GM21360 (cell line): Measurements from ENCODE around the gene RNASE7.

Experiments
- ATAC-seq: cut with Tn5 transposase; IDR thresholded peaks from one replicate; pipeline ENCODE4 v1.9.1; 2021; ENCODE audit warnings: mild to moderate bottlenecking, moderate library complexity; ENCODE audit not compliant: unreplicated experiment

The RNASE7 gene

DNA sequence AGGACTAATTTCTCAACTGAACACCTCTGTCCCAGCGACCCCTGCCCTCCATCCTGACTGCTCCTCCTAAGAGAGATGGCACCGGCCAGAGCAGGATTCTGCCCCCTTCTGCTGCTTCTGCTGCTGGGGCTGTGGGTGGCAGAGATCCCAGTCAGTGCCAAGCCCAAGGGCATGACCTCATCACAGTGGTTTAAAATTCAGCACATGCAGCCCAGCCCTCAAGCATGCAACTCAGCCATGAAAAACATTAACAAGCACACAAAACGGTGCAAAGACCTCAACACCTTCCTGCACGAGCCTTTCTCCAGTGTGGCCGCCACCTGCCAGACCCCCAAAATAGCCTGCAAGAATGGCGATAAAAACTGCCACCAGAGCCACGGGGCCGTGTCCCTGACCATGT, 756 bp downstream of the RNASE7 start:
- no peak for ATAC-seq

DNA sequence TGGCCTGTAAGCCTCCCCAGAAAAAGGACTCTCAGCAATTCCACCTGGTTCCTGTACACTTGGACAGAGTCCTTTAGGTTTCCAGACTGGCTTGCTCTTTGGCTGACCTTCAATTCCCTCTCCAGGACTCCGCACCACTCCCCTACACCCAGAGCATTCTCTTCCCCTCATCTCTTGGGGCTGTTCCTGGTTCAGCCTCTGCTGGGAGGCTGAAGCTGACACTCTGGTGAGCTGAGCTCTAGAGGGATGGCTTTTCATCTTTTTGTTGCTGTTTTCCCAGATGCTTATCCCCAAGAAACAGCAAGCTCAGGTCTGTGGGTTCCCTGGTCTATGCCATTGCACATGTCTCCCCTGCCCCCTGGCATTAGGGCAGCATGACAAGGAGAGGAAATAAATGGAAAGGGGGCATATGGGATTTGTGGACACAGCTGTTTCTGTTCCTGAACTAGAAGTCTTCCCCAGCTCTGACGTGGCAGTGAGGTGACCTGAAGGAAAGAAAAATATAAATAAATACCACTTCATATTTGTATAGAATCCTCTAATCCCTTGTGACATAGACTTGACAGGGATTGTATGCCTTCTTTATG, 1.3 kb downstream of the RNASE7 start:
- ATAC-seq: no peak

DNA sequence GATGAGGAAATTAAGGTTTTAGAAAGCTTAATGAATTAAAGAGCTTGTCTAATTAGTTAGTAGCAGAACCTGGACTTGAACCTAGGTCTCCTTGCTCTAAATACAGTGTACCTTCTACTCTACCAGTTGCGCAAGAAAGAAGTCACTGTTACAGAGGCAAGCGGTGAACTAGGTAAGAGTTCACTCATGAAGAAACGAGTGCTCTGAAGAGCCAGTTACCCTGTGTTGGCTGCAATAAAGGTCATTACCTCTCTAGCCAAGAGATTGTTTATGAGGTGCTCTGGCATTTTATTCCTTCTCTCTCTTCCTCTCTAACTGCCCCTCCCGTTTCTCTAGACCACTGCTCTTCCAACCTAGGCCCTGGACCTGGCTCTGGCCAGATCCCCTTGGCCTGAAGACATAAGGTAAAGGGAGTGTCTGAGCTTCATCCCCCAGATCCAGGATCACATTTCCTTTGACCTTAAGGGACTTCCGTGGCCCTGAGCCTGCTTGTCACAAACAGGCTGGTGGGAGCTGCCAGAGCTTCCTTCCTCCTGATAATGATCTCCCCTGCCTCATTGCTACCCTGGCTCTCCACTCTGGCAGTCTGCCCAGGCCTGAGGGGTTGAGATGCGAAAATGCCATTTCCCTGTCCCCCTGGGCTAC, 1.9 kb downstream of the RNASE7 start:
- no peak for ATAC-seq

DNA sequence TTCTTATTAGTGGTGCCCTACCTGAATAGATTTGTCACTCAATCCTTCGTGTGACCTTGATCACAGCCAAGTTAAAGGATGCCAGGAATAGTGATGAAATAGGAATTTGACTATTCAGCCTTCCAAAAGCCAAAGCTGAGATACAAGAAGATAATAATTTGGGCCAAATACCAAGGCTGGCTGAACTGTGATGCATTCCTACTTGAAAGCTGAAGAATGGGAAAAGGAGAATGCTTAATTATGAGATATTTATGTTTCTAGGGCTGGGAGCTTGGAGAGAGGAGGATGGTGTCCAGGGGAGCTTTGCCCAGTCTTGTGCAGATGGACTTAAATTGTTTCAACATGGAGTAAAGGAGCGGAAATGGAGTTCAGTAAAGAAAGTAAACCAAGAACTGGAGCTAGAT, 5.2 kb downstream of the RNASE7 start:
- ATAC-seq: no peak

DNA sequence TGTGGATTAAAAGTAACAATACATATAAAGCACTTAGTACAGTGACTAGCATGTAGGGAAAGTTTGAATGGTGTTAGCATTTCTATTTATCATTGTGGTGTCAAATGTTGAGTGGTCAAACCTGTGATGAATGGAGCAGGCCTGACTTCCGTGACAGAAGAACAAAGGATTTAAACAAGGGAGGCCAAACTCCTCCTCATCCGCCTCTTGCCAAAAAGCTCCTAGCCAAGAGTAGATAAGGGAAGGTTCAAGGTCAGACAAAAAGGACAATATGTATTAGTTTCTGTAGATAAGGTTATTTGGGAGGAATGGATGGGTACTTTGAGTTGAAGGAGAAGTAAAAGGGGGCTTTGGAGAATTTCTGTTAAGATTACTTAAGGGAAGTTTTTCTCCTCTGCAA, 6.5 kb downstream of the RNASE7 start:
- ATAC-seq: no peak

DNA sequence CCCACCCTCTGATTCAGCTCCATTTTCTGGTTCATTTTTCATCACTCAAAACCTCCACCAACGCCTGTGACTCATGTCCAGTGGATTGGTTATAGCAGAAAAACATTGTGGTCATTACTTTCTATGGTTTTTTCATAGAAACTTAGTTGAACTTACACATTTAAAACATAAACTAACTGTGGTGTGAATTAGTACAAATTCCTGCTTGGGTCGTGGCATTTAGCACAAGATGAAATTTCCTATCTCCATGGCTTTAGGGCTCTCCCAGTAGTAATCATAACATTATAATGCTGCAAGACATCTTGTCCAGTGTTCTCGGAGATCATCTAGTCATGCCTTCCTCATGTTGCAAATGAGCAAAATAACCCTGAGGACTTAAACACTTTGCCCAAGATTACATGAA, 7.1 kb downstream of the RNASE7 start:
- no peak for ATAC-seq

DNA sequence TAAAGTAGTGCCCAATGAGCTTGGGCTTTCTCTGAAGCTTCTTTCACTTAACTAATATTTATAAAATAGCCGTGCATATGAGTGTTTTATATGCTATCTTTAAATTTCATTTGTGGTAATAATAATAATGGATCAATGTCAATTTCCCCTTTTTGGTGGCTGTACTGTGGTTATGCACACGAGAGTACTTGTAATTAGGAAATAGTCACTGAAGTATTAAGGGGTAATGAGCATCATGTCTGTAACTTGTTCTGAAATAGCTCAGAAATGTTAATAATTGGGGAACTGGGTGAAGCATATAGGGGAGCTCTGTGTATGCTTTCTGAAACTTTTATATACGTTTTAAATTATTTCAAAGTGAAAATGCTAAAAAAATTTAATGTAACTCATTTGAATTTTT, 8.4 kb downstream of the RNASE7 start:
- no peak for ATAC-seq

DNA sequence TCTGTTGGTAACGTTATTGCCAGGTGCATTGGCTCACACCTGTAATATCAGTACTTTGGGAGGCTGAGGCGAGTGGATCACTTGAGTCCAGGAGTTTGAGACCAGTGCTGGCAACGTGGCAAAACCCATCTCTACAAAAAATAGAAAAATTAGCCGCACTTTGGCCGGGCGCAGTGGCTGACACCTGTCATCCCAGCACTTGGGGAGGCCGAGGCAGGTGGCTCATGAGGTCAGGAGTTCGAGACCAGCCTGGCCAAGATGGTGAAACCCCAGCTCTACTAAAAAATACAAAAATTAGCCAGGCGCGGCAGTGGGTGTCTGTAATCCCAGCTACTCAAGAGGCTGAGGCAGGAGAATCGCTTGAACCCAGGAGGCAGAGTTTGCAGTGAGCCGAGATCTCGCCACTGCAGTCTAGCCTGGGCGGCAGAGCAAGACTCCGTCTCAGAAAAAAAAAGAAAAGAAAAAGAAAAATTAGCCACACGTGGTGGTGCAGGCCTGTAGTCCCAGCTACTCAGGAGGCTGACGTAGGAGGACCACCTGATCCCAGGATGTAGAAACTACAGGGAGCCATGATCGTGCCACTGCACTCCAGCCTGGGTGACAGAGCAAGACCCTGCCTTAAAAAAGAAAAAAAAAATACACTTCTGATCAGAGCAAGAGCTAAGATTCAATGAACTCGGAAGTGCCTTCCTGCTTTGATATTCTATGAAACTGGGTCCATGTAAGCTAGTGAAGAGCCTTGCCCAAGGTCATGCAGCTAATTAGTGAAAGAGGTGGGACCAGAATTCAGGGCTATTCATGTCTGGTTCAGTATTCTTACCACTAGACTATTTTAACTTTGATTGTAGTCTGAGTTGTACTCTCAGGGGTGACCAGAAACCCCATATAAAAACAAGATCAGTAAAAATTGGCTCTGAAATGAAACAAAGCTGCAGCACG, 11.3 kb downstream of the RNASE7 start:
- ATAC-seq: no peak

DNA sequence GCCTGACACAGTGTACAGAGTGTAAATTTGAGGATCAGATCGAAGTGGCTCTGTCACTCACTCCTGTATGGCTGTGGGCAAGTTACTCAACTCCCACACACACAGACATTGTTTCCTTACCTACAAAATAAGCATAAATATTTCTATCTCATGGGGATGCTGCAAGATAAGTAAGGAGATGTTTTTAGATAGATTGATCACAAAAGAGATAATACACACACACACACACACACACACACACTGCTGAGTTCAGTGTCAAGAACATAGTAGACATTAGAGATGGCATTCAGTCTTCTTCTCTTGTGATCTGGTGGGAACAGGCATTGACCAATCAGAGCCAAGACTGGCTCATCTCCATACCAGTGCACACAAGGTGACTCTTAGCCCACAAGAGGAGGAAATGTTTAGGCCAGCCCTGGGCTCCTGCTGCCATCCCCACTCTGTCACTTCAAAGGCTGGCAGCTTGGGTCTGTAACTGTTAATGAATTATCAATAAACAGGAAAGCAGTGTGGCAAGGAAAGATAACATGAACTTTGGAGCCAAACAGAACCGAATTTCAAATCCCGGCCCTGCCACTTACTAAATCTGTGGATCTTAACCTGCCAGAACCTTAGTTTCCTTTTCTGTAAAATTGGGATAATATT, 12.1 kb downstream of the RNASE7 start:
- no peak for ATAC-seq

DNA sequence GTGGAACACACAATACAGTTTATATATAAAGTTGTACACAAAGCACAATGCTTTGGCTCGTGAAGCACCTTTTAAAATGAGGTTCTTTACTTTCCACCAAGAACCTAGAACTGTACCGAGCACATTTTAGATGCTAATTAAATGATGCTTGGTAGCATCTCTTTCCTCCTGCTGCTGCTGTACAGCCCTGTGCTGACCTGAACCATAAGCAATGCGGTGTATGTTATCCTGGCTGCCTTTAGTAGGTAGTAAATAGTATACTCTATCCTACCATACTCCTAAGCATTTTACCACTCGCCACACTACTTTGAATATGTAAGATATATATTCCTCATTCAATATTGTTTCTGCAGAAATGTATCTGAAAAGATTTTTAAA, 12.6 kb downstream of the RNASE7 start:
- ATAC-seq: no peak

DNA sequence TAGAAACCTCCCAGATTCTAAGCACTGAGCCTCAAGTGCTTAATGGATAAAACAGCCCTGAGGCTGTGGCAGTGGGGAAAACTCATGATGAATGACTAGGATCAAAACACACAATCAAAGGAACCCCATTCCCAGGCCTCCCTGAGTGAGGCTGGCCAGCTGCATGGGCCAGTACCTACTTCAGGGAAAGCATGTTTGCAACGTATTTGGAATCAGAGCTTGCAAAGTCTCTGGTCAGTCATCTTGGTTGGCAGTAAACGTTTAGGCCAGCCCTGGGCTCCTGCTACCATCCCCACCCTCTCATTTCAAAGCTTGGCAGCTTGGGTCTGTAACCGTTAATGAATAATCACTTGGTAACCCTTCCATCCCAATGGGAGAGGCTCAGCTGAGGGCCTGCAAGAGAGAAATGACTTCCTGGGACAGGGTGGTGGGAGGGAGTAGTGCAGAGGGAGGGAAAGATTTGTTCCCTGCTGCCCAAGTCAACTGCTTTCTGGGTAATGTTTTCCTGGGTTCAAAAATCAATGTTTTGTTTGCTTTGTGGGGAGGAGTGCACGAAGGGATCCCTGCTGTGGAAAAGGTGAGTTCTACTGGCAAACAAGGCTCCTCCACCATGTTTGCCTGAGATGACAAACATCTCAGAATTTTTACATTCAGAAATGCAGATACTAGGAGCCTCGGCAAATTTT, 13.4 kb downstream of the RNASE7 start:
- no peak for ATAC-seq

DNA sequence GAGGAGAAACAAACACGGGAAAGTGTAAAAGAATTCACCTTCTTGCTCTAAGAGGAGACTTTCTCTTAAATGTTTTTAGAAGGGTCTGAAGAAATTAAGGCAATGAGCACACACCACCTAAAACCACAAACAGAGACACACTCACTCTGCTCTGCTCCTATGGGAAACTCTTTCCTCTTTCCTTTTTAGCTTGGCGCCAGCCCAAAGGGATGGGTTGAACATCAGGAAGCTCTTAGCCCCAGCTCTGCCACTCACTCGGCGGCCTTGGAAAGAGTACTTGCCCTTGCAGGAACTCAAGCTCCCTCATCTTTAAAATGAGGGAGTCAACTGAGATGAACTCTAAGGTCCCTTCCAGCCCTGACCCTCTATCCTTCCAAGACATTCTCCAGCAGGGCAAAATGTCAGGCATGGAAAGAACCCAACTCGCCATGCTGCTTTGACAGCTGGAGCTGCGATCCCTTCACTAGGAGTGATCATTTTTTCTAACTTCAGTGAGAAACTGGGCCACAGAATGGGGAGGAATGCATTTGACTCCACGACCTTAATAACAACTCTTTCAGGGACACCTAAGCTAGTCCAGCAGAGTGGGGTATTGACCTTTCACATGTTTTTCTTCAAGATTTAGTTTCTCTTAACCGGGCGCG, 14.5 kb downstream of the RNASE7 start:
- ATAC-seq: no peak

DNA sequence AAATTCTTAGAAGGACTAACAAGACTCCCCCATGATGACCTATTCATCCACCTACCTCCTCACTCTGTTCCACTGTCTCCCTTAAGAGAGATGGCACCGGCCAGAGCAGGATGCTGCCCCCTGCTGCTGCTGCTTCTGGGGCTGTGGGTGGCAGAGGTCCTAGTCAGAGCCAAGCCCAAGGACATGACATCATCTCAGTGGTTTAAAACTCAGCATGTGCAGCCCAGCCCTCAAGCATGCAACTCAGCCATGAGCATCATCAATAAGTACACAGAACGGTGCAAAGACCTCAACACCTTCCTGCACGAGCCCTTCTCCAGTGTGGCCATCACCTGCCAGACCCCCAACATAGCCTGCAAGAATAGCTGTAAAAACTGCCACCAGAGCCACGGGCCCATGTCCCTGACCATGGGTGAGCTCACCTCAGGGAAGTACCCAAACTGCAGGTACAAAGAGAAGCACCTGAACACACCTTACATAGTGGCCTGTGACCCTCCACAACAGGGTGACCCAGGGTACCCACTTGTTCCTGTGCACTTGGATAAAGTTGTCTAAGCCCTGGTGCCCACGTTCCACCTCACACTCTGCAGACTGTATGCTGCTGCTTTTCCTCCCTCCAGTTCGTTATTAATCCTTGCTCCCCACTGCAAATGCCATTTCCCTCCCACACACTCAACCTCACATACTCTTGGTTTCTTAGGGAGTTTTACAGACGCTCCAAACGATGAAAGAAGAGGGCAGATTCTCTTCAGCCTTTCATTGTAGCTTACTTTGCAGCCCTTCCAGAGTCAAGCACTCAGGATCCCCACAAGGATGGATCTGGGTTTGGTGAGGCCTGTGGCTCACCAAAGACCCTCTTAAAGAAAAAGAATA, 15.9 kb downstream of the RNASE7 start, which contains the start of gene RNASE8:
Gene RNASE8 (plus strand): TSS at position 20 of the 873 bp plus-strand sequence. CDS start 71 bp downstream, at position 91.
- no peak for ATAC-seq

DNA sequence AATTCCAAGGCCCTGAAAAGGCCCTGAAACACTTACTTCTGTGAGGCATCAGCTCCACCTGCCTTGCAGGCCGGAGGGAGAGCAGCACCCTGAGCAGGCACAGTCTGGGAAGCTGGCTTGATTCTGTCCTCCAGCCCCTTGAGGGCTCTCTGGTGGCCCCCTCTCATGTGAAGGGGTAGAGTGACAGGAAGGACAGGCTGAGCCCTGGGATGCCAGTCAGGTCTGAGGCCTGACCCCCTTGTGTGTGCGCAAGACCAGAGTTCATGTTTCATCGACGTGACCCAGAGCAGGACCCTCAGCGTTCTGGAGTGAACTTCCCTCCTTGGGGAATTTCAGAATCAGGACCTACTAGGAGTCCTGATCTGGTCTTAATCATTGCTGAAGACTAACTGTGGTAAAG, 16.7 kb downstream of the RNASE7 start:
- no peak for ATAC-seq

DNA sequence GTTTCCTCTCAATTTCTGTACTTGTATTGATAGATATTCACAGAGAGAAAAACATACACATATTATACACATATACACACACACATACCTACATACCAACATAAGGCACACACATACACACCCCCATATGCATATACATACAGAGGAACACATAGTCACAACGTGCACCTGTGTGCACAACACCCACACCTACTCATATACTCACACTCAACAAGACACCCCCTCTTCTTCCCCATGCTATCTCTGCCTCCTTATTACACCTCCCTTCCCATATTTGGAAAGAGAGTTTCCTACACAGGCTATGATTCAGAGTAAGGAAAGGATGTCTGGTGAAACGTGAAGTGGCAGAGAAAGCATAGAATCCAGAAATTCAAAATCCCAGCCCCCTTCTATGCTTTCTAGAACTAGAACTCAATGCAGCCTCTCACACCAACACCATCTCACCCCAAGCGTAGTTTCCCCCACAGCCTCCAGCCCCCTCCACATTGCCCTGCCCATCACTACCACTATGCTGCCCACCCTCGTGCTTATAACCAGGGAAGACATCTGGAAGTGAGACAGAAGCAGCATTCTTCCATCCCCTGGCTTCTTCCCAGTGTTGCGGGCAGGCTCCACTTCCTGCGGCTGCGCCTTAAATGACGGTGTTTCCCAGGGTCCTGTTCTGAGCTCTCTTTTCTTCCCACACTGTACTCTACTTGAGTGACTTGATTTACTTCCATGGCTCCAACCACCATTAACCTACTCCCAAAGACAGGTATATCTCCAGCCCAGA, 17.9 kb downstream of the RNASE7 start:
- ATAC-seq: no peak

DNA sequence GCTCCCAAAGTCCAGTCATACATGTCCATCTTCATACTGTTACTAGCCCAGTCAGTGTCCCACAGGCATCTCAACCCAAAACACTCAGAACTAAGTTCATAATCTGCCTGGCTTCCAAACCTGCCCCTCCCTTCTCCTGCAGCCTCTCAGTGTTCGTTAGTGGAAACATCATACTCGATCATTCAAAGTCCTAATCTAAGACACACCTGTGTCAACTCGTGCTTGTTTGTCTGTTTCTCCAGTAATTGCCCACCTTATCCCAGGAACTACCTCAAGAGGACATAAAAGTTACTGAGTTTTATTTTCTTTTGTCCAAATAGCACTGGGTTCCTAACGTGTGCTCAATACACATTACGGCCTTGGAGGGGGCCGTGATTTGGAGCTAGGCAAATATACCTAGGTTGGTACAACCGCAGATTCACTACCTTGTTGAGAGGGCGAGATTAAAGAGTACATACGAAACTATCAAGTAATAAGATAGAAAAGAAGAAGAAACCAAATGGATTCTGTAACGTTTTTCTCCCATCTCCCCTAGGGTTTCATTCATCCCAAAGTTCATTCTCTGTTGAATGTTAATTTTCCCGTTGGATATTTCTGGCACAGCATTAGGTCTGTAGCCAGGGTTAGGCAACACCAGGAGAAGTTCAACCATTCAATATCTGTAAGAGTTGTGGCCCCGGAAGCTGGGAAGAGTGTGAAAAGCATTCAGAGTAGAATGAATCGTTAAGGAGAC, 18.6 kb downstream of the RNASE7 start:
- no peak for ATAC-seq

DNA sequence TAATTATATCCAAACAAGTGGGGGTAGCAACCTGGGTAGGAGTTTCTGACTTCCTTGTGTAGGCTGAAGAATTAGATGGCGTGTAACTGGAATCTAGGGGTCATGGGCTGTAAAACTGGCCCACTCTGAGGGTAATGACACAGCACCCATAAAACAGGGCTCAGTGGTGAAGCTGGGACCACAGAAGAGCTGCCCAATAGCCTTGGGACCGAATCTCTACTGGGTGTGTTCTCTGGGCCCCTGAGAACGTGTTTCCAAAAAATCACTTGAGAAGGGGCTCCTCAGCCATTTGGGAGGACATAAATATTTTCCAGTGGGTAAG, 19.1 kb downstream of the RNASE7 start:
- no peak for ATAC-seq

DNA sequence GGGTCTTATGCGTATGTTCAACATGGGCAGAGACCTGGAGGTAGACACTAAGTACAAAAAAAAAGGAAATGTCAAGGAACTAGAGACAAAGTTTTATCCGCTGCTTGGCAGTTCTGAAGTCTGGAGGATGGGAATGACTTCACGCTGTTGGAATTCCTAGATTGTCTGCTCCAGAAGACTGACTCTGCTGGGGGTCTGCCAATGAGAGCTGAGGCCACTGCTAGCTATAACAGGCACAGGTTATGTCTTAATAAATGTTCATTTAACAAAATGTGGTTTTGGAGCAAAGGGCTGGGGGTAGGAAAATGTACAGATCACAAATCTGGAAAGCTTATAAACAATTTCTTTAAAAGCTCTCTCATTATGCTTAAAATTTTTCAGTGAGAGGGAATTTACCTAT, 21.3 kb downstream of the RNASE7 start:
- no peak for ATAC-seq
